SU-DHL-6 (cell line): ENCODE measurements around the gene PEX3.

ENCODE experiments used
- CTCF ChIP-seq: fragments of 200-600 bp; sonication (generic); IDR thresholded peaks from one replicate; pipeline ENCODE4 v1.5.1; 2017; ENCODE audit warnings: antibody characterized with exemption, mild to moderate bottlenecking, low read length, moderate library complexity; ENCODE audit not compliant: insufficient read depth, poor library complexity, severe bottlenecking
- EZH2phosphoT487 ChIP-seq: fragments of 200-600 bp; sonication (generic), shearing (Covaris generic); conservative IDR thresholded peaks from 2 replicates; pipeline ENCODE4 v1.6.1; 2018; ENCODE audit warnings: mild to moderate bottlenecking, antibody characterized with exemption, low read length, moderate library complexity, mixed read lengths

DNA sequence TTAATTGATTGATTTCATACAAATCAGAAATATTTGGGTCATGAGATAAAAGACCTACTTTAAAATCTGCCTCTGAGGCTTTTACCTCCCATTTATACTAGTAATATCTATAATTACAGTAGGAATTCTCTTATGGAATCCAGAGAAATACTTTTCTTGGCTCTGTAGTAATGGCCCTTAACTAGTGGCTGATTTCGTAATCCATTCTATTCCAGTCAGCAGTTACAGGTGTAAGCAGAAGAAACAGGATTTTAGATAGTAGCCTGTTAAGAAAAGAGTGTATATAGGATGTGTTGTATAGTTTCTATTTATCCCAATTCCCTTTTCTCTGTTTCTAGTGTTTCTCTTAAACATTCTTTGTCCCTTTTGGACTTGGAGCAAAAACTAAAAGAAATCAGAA lies 21.2 kb downstream of the PEX3 start:
- no peak for TF ChIP-seq CTCF
- no peak for TF ChIP-seq EZH2phosphoT487
